ENCODE results near the gene XKR3. TPM values are rescaled to one million over a fixed set of nuclear protein-coding genes. Genes with fewer than 3 reads are reported as not detected.

XKR3 gene
- total RNA-seq (2022; extraction: Qiagen RNA extraction; ENCODE audit: low read depth) = not detected in 5 replicates

DNA sequence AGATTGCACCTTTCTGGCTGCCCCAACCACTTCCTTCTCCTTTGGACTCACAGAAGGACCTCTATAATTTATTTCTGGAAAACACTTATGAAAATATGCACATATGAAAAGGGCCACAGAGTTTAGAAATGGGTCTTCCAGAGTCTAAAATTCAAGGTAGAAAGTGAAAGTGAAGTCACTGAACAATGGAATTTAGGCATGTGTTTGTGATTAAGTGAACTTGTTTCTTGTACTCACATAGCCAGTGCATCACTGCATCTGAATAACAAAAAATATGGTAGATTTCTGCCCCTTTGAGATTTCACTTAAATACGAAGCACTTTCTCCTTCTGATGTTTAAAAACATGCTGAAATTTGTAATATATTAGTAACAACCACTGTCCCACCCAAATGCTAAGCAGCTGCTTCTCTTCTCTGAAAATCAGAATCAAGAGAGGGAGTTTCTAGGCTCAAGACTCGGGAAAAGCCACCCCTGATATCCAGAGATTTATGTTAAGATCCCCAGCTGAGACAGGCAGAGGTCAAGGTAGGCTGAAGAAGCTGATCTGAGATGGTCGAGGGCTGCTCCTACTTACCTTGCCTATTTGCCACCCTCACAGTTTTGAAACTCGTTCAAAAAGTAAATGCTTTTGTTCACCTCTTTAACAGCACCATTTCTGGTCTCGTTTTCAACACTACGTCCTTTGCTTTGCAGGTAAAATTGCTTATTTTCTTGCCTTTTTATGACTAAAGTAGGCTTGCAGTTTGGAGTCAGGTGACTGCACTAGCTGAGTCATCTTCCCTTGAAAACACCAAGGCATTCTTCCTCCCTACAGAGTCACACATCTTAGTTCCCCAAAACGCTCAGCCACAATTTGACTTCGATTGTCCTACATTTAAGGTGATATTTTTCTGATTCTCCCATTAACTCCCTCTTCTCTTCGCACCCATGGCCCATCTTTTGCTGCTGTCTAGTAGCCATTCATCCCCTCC lies at the start of gene XKR3:
TSS of gene XKR3 (minus strand) at position 696 of the 972 bp plus-strand sequence. CDS start 17,338 bp downstream, outside the sequence.

Other genes starting within 250 kb of the XKR3 start
- gene CCT8L2, start 232.6 kb downstream of the XKR3 start, total RNA-seq (2022; extraction: Qiagen RNA extraction; ENCODE audit: low read depth) = not detected in 5 replicates
- not detected in 5 replicates for gene GAB4, start 182.8 kb upstream of the XKR3 start, total RNA-seq (2022; extraction: Qiagen RNA extraction; ENCODE audit: low read depth)